HCT116 (cell line): ENCODE data around the gene CIT. TPM values are rescaled to one million over a fixed set of nuclear protein-coding genes. Genes with fewer than 3 reads are reported as not detected.

Experiments
- ATAC-seq: fragments of 200-7000 bp; cut with Tn5 transposase; 2 replicates; pipeline ENCODE4 v1.9.1; 2020; ENCODE audit warnings: mild to moderate bottlenecking, moderate library complexity
- BruUV-seq: library from RNA; stranded (reverse); fragments of 400-500 nt; replicated peaks from 2 replicates; lab custom pipeline; 2021; lab: Mats Ljungman, UMichigan
- CTCF ChIA-PET: fragments of 300-600 bp; sonication (Branson Sonifier 250); formaldehyde crosslinking; loops from one replicate; lab custom pipeline; 2021; ENCODE audit warnings: antibody characterized with exemption; lab: Charles Lee
- POLR2A ChIA-PET: fragments of 300-600, 350-600 bp; sonication (Branson Sonifier 250); formaldehyde crosslinking; loops from one replicate; lab custom pipeline; 2021; ENCODE audit warnings: antibody characterized with exemption; lab: Charles Lee
- RAD21 ChIA-PET, 2 experiments: fragments of 300-600 bp; sonication (Branson Sonifier 250); formaldehyde crosslinking; loops; one replicate each; lab custom pipeline; 2023; ENCODE audit warnings: low total read pairs in 2 of 2; ENCODE audit not compliant: uncharacterized antibody in 2 of 2, unreplicated experiment in 2 of 2, low non-redundant PET in 1 of 2; lab: Charles Lee
- DNase-seq: peaks from one replicate; pipeline ENCODE4 v3.0.0-alpha.2; 2010; ENCODE audit warnings: low read depth, low spot score
- H2AFZ ChIP-seq: fragments of 200-600 bp; shearing (Covaris generic), sonication (generic); 2 replicates; pipeline ENCODE4 v1.6.1; 2017; ENCODE audit warnings: low read depth, mixed run types, mixed read lengths, antibody characterized with exemption, low read length; ENCODE audit not compliant: poor library complexity, severe bottlenecking
- H3K27ac ChIP-seq: 2 replicates; pipeline ENCODE4 v1.5.1; 2012; ENCODE audit warnings: low read depth, low read length
- H3K27me3 ChIP-seq: fragments of 200-600 bp; sonication (generic); 2 replicates; pipeline ENCODE4 v1.6.1; 2016; ENCODE audit warnings: mixed run types, low read length, mixed read lengths; ENCODE audit not compliant: insufficient read depth
- H3K36me3 ChIP-seq, 2 experiments: fragments of 200-500 bp in 1 of 2; fragments of 200-600 bp in 1 of 2; sonication (Bioruptor generic) in 1 of 2; sonication (generic) in 1 of 2; 2 replicates each; pipeline versions ENCODE4 v1.5.1 to v1.6.1; 2014 to 2016; ENCODE audit warnings: low read length in 2 of 2, inconsistent platforms in 1 of 2, mixed read lengths in 1 of 2, mixed run types in 1 of 2; ENCODE audit not compliant: insufficient read depth in 2 of 2, control insufficient read depth in 1 of 2
- H3K4me1 ChIP-seq, 2 experiments: fragments of 200-600 bp in 1 of 2; sonication (generic) in 1 of 2; 2 replicates each; pipeline versions ENCODE4 v1.5.1 to v1.6.1; 2012 to 2017; ENCODE audit warnings: low read length in 2 of 2, inconsistent platforms in 1 of 2, mild to moderate bottlenecking in 1 of 2, mixed read lengths in 1 of 2, mixed run types in 1 of 2, moderate library complexity in 1 of 2; ENCODE audit not compliant: insufficient read depth in 2 of 2, control insufficient read depth in 1 of 2
- H3K4me2 ChIP-seq: fragments of 200-600 bp; sonication (generic); 2 replicates; pipeline ENCODE4 v1.6.1; 2017; ENCODE audit warnings: mixed run types, low read length, mixed read lengths
- H3K4me3 ChIP-seq, 2 experiments: fragments of 200-600 bp in 1 of 2; sonication (generic) in 1 of 2; replicated peaks in 1 of 2; 2 replicates each; pipeline ENCODE4 v1.5.1; 2011 to 2016; ENCODE audit warnings: low read length in 2 of 2, control low read depth in 1 of 2, low read depth in 1 of 2, mild to moderate bottlenecking in 1 of 2, mixed read lengths in 1 of 2, mixed run types in 1 of 2
- H3K79me2 ChIP-seq: fragments of 200-600 bp; sonication (generic); 2 replicates; pipeline ENCODE4 v1.6.1; 2017; ENCODE audit warnings: mild to moderate bottlenecking, mixed run types, low read length, moderate library complexity, mixed read lengths; ENCODE audit not compliant: insufficient read depth
- H3K9ac ChIP-seq: fragments of 200-600 bp; sonication (generic); 2 replicates; pipeline ENCODE4 v1.6.1; 2016; ENCODE audit warnings: low read length, mixed read lengths
- H3K9me2 ChIP-seq: fragments of 200-600 bp; sonication (generic), shearing (Covaris generic); 2 replicates; pipeline ENCODE4 v1.6.1; 2017; ENCODE audit warnings: mixed run types, mild to moderate bottlenecking, moderate library complexity; ENCODE audit not compliant: insufficient read depth
- H3K9me3 ChIP-seq, 2 experiments: fragments of 200-500 bp in 1 of 2; fragments of 200-600 bp in 1 of 2; sonication (Bioruptor generic) in 1 of 2; sonication (generic) in 1 of 2; 2 replicates each; pipeline ENCODE4 v1.6.1; 2014 to 2017; ENCODE audit warnings: low read length in 2 of 2, mixed read lengths in 2 of 2, inconsistent platforms in 1 of 2, low read depth in 1 of 2, mild to moderate bottlenecking in 1 of 2, mixed run types in 1 of 2, moderate library complexity in 1 of 2; ENCODE audit not compliant: control insufficient read depth in 1 of 2, insufficient read depth in 1 of 2
- H4K20me1 ChIP-seq: fragments of 200-600 bp; sonication (generic), shearing (Covaris generic); 2 replicates; pipeline ENCODE4 v1.6.1; 2017; ENCODE audit warnings: mixed run types, mild to moderate bottlenecking, moderate library complexity; ENCODE audit not compliant: insufficient read depth
- CBX3 ChIP-seq: IDR thresholded peaks from 2 replicates; pipeline ENCODE4 v1.6.1; 2012; ENCODE audit warnings: low read depth
- ELF1 ChIP-seq: IDR thresholded peaks from 2 replicates; pipeline ENCODE4 v1.6.1; 2012; ENCODE audit warnings: low read depth, borderline replicate concordance
- EZH2phosphoT487 ChIP-seq: fragments of 200-600 bp; IDR thresholded peaks from 2 replicates; pipeline ENCODE4 v1.6.1; 2018; ENCODE audit warnings: antibody characterized with exemption, borderline replicate concordance
- FOSL1 ChIP-seq: IDR thresholded peaks from 2 replicates; pipeline ENCODE4 v1.6.1; 2012; ENCODE audit warnings: low read depth
- JUND ChIP-seq: IDR thresholded peaks from 2 replicates; pipeline ENCODE4 v1.6.1; 2012
- MAX ChIP-seq: IDR thresholded peaks from 2 replicates; pipeline ENCODE4 v1.6.1; 2012
- POLR2A ChIP-seq: IDR thresholded peaks from 2 replicates; pipeline ENCODE4 v1.7.0; 2011; ENCODE audit warnings: borderline replicate concordance; ENCODE audit not compliant: insufficient read depth, insufficient read length; ENCODE audit errors: extremely low read depth
- POLR2AphosphoS5 ChIP-seq: IDR thresholded peaks from 2 replicates; pipeline ENCODE4 v1.6.1; 2011; ENCODE audit warnings: mild to moderate bottlenecking, low read depth, low read length, moderate library complexity
- SIN3A ChIP-seq: IDR thresholded peaks from 2 replicates; pipeline ENCODE4 v1.6.1; 2012; ENCODE audit warnings: low read depth
- SRF ChIP-seq: IDR thresholded peaks from 2 replicates; pipeline ENCODE4 v1.6.1; 2012; ENCODE audit warnings: low read depth
- TCF7L2 ChIP-seq: IDR thresholded peaks from 2 replicates; pipeline ENCODE4 v1.7.0; 2011; ENCODE audit warnings: borderline replicate concordance, inconsistent platforms; ENCODE audit not compliant: insufficient read depth, insufficient read length; ENCODE audit errors: extremely low read depth
- YY1 ChIP-seq: IDR thresholded peaks from 2 replicates; pipeline ENCODE4 v1.6.1; 2011; ENCODE audit warnings: low read length, low read depth, moderate library complexity, mild to moderate bottlenecking; ENCODE audit not compliant: insufficient replicate concordance; ENCODE audit errors: extremely low read depth
- ZFX ChIP-seq: fragments of 450-650 bp; IDR thresholded peaks from 2 replicates; pipeline ENCODE4 v1.6.1; 2017
- ZNF274 ChIP-seq: fragments of 200-500 bp; sonication (Bioruptor generic); IDR thresholded peaks from 2 replicates; pipeline ENCODE4 v1.6.1; 2014; ENCODE audit warnings: mild to moderate bottlenecking, low read depth, low read length, inconsistent platforms
- intact Hi-C: fragments of 100-400 bp; cut with micrococcal nuclease; formaldehyde crosslinking; loops from 2 replicates; pipeline ENCODE4 v1.10.0; 2022
- total RNA-seq: library from RNA; stranded (reverse); gene quantifications from one replicate; pipeline ENCODE4 v1.2.1, GENCODE V29; 2021; ENCODE audit not compliant: unreplicated experiment
- TF ChIP-seq, protein P1 (sequence below): IDR thresholded peaks from 2 replicates; pipeline ENCODE4 v1.6.1; 2011; ENCODE audit warnings: mild to moderate bottlenecking, low read length, moderate library complexity; ENCODE audit not compliant: insufficient replicate concordance; ENCODE audit errors: extremely low read depth

The CIT gene
- total RNA-seq, 1 experiment from 2014 or later = 54.2 TPM

DNA sequence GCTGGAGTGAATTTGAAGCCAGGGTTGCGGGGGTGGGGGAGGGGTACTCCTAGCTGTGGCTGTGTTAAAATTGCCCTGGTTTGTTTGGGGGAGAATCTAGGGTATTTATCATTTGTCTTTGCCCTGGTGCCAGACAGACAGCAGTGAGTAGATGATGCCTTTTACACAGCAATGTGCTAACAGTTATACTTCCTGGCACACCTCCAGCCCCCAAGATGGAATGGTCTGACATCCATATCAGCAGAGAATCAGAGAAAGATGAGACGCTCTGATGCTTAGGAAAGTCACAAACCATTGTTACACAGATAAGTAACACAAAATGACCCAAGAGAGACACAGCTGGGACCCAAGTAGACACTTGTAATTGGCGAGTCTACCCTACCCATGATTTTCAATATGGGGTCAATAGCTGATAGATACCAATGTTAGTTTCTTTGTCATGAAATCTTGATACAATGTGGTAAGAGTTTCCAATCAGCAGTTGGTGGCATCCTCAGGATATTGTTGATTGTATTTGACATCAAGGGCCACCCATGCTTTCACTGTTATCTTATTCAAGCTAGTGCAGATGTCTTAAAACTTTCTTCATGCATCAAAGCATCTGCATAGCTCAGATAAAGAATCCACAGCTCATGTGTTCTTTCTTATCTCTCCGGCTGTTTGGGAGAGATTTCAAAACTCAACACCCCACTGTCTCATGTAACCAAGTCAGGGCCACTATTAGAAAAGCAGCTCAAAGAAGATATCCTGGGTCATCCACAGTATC is 211.8 kb downstream of the CIT start:
- Histone ChIP-seq H4K20me1 (no peaks in the 10 kb centered on the region), H3K9me2 (no peaks in the 10 kb centered on the region), H3K4me2 (no peak overlapping the region), H3K27me3 (peaks cover 4% of the 10 kb centered on the region; the same call in 1 of the 2 replicates), H3K9me3 (no peaks in the 10 kb centered on the region), H3K36me3 (peaks cover 0 to under 1% of the 10 kb centered on the region in 2 experiments; a peak in 1 of 4 replicates), H3K4me1 (peaks cover 0 to 11% of the 10 kb centered on the region in 2 experiments; a peak in 1 of 4 replicates), H3K9ac (no peak overlapping the region), H3K79me2 (peaks cover 23% of the 10 kb centered on the region), H2AFZ (no peak overlapping the region), H3K27ac (no peak overlapping the region), H3K4me3 (no peak overlapping the region)
- DNase-seq (no peak), ATAC-seq (no peak)
- RAD21 ChIA-PET = no interaction called here
- no TSS peak for BruUV-seq
- TF ChIP-seq FOSL1 (no peak), MAX (no peak), TCF7L2 (no peak), SIN3A (no peak), SRF (no peak), ZFX (no peak), ZNF274 (no peak), CBX3 (no peak), POLR2A (no peak), EZH2phosphoT487 (no peak), JUND (no peak), ELF1 (no peak), YY1 (no peak), POLR2AphosphoS5 (no peak)
- TF ChIP-seq, protein P1, sequence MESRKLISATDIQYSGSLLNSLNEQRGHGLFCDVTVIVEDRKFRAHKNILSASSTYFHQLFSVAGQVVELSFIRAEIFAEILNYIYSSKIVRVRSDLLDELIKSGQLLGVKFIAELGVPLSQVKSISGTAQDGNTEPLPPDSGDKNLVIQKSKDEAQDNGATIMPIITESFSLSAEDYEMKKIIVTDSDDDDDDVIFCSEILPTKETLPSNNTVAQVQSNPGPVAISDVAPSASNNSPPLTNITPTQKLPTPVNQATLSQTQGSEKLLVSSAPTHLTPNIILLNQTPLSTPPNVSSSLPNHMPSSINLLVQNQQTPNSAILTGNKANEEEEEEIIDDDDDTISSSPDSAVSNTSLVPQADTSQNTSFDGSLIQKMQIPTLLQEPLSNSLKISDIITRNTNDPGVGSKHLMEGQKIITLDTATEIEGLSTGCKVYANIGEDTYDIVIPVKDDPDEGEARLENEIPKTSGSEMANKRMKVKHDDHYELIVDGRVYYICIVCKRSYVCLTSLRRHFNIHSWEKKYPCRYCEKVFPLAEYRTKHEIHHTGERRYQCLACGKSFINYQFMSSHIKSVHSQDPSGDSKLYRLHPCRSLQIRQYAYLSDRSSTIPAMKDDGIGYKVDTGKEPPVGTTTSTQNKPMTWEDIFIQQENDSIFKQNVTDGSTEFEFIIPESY = no peak
- POLR2A ChIA-PET = no interaction called here
- CTCF ChIA-PET = interaction anchor here (0.7 to 1.5 kb wide), 3 partner anchors 10 to 44 kb away, joined by 3 to 4 read pairs (median 3); no protein-coding TSS in a partner anchor
- intact Hi-C loops = no loop called here
